CD4-positive, alpha-beta T cell (primary cell): ENCODE measurements around the gene IGFL3. TPM values are rescaled to one million over a fixed set of nuclear protein-coding genes. Genes with fewer than 3 reads are reported as not detected.

Source experiments
- ATAC-seq: fragments of 200-7000 bp; cut with Tn5 transposase; one replicate; pipeline ENCODE4 v1.10.0; 2022; ENCODE audit warnings: mild to moderate bottlenecking; ENCODE audit not compliant: poor library complexity
- CTCF ChIA-PET: fragments of 350-600 bp; sonication (Branson Sonifier 250); formaldehyde crosslinking; loops from one replicate; lab custom pipeline; 2021; ENCODE audit warnings: antibody characterized with exemption, inconsistent platforms; lab: Charles Lee
- POLR2A ChIA-PET: fragments of 350-600 bp; sonication (Branson Sonifier 250); formaldehyde crosslinking; loops from one replicate; lab custom pipeline; 2021; ENCODE audit warnings: antibody characterized with exemption, inconsistent platforms; lab: Charles Lee
- DNase-seq, 14 experiments: peaks; one replicate each; pipeline ENCODE4 v3.0.0-alpha.2; 2013 to 2020; ENCODE audit warnings: mixed read lengths in 2 of 14
- H3K27ac ChIP-seq, 2 donors: one replicate each; pipeline versions ENCODE4 v1.5.1 to v1.7.0; 2013; ENCODE audit warnings: low read length in 2 of 2, low read depth in 1 of 2, mild to moderate bottlenecking in 1 of 2
- H3K27me3 ChIP-seq, 2 experiments: 1 replicate in 1 of 2; 2 replicates in 1 of 2; pipeline versions ENCODE4 v1.6.1 to v1.7.0; 2013; ENCODE audit warnings: low read length in 2 of 2, control low read depth in 1 of 2, mild to moderate bottlenecking in 1 of 2, moderate library complexity in 1 of 2; ENCODE audit not compliant: insufficient read depth in 2 of 2, control insufficient read depth in 1 of 2
- H3K36me3 ChIP-seq: one replicate; pipeline ENCODE4 v1.6.1; 2013; ENCODE audit warnings: low read length, control low read depth; ENCODE audit not compliant: insufficient read depth
- H3K4me1 ChIP-seq: one replicate; pipeline ENCODE4 v1.6.1; 2013; ENCODE audit warnings: low read length, control low read depth; ENCODE audit not compliant: insufficient read depth
- H3K4me3 ChIP-seq: one replicate; pipeline ENCODE4 v1.5.1; 2013; ENCODE audit warnings: mild to moderate bottlenecking, low read length, moderate library complexity
- H3K9me3 ChIP-seq, 2 experiments: 1 replicate in 1 of 2; 2 replicates in 1 of 2; pipeline versions ENCODE4 v1.6.1 to v1.7.0; 2013; ENCODE audit warnings: low read length in 2 of 2, mild to moderate bottlenecking in 2 of 2, control low read depth in 1 of 2, moderate library complexity in 1 of 2; ENCODE audit not compliant: control insufficient read depth in 1 of 2, insufficient read depth in 1 of 2
- H3K27ac Mint-ChIP-seq: one replicate; pipeline ENCODE4 v1.8.0; 2020; ENCODE audit warnings: mixed read lengths
- H3K27me3 Mint-ChIP-seq: one replicate; pipeline ENCODE4 v1.8.0; 2021; ENCODE audit warnings: mixed read lengths
- H3K36me3 Mint-ChIP-seq: one replicate; pipeline ENCODE4 v1.8.0; 2021; ENCODE audit warnings: low read depth, mixed read lengths
- H3K4me1 Mint-ChIP-seq: one replicate; pipeline ENCODE4 v1.8.0; 2021; ENCODE audit warnings: low read depth, mixed read lengths
- H3K4me3 Mint-ChIP-seq: one replicate; pipeline ENCODE4 v1.8.0; 2020; ENCODE audit warnings: mild to moderate bottlenecking, mixed read lengths
- H3K9me3 Mint-ChIP-seq: one replicate; pipeline ENCODE4 v1.8.0; 2020; ENCODE audit warnings: mixed read lengths
- intact Hi-C, 2 experiments: fragments of 100-400 bp; cut with DNase I in 1 of 2; cut with micrococcal nuclease in 1 of 2; formaldehyde crosslinking; loops; one replicate each; pipeline versions ENCODE4 v1.15.1 to v1.9.0; 2023 to 2025; cut with DNase I, micrococcal nuclease
- total RNA-seq, 174 experiments: library from RNA in 2 of 174; stranded (reverse) in 2 of 174; gene quantifications; one replicate each; pipeline ENCODE4 v1.2.3 and lab custom pipeline; 2021 to 2026
- TF ChIP-seq, protein P1 (sequence below): fragments of 200-600 bp; IDR thresholded peaks from one replicate; pipeline ENCODE4 v1.8.0; 2022; ENCODE audit warnings: antibody characterized with exemption, mild to moderate bottlenecking

The IGFL3 gene
- total RNA-seq, 2 experiments from 2014 or later = not detected

GRCh38 chr19:46077815-46078167, 46.7 kb downstream of the IGFL3 start:
- Histone ChIP-seq H3K27me3 (peaks cover 60 to 64% of the 10 kb centered on the region in 2 experiments), H3K36me3 (no peaks in the 10 kb centered on the region), H3K4me1 (peaks cover 10% of the 10 kb centered on the region), H3K4me3 (no peak overlapping the region), H3K9me3 (peaks cover 7 to 23% of the 10 kb centered on the region in 2 experiments), H3K27ac (no peak overlapping the region)
- Mint-ChIP-seq H3K4me1 (peaks cover 9% of the 10 kb centered on the region), H3K27me3 (peaks cover 92% of the 10 kb centered on the region), H3K36me3 (no peaks in the 10 kb centered on the region), H3K27ac (no peak overlapping the region), H3K4me3 (no peak overlapping the region), H3K9me3 (no peaks in the 10 kb centered on the region)
- DNase-seq = no peak
- ChIA-PET POLR2A (no interaction called here), CTCF (no interaction called here)
- TF ChIP-seq, protein P1, sequence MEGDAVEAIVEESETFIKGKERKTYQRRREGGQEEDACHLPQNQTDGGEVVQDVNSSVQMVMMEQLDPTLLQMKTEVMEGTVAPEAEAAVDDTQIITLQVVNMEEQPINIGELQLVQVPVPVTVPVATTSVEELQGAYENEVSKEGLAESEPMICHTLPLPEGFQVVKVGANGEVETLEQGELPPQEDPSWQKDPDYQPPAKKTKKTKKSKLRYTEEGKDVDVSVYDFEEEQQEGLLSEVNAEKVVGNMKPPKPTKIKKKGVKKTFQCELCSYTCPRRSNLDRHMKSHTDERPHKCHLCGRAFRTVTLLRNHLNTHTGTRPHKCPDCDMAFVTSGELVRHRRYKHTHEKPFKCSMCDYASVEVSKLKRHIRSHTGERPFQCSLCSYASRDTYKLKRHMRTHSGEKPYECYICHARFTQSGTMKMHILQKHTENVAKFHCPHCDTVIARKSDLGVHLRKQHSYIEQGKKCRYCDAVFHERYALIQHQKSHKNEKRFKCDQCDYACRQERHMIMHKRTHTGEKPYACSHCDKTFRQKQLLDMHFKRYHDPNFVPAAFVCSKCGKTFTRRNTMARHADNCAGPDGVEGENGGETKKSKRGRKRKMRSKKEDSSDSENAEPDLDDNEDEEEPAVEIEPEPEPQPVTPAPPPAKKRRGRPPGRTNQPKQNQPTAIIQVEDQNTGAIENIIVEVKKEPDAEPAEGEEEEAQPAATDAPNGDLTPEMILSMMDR = no peak
- no peak for ATAC-seq
- intact Hi-C loops = no loop called here

DNA sequence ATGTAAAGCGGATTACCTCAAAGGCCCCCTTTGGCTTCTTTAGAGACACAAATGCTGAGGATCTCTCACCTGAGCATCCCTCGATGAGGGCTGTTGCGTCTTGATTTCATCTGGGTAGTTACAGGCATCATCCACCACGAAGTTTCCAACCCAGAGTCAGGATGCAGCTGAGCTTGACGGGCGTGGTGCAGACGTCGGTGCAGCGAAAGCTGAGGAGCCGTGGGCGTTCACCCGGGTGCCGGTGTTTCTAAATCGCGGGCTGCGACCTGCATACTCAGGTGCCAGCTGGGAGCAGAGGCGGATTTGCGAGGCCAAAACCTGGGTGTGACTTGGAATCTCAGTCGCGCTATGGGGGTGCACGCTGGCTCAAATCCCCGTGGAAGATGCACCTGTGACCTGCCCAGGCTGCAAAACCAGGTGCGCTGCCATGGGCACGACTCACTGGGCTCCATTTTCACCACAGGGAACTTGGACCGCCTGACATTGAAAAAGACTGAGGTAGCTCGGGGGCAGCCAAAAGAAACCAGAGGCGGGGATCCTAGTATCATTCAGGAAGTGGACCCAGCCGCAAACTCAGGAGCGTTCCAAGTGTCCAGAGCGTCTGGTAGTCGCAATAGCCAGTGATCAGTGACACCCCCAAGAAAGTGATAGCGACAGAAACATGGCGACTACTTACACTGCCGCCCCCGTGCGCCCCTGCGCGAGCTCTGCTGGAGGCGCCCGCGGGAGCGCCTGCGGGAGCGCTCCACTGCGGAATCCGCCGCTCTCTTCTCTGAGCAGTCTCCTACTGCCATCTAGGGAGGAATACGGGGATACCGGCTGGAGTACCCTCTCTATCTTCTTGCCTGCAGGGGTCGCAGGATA, 47.3 kb downstream of the IGFL3 start:
- Histone ChIP-seq H3K27ac (no peak overlapping the region), H3K27me3 (peaks cover 56 to 63% of the 10 kb centered on the region in 2 experiments), H3K9me3 (peaks cover 7 to 23% of the 10 kb centered on the region in 2 experiments), H3K4me3 (no peak overlapping the region), H3K36me3 (no peaks in the 10 kb centered on the region), H3K4me1 (peaks cover 10% of the 10 kb centered on the region)
- ChIA-PET CTCF (no interaction called here), POLR2A (no interaction called here)
- TF ChIP-seq, protein P1 = no peak
- H3K4me1 Mint-ChIP-seq = peaks cover 9% of the 10 kb centered on the region
- peaks cover 93% of the 10 kb centered on the region for H3K27me3 Mint-ChIP-seq
- H3K27ac Mint-ChIP-seq = no peak overlapping the region
- ATAC-seq = no peak
- intact Hi-C loops = no loop called here
- H3K4me3 Mint-ChIP-seq = no peak overlapping the region
- H3K36me3 Mint-ChIP-seq = no peaks in the 10 kb centered on the region
- no peaks in the 10 kb centered on the region for H3K9me3 Mint-ChIP-seq
- peak in 5 of 14 experiments; percentile 5 to 46 (median 7) for DNase-seq

DNA sequence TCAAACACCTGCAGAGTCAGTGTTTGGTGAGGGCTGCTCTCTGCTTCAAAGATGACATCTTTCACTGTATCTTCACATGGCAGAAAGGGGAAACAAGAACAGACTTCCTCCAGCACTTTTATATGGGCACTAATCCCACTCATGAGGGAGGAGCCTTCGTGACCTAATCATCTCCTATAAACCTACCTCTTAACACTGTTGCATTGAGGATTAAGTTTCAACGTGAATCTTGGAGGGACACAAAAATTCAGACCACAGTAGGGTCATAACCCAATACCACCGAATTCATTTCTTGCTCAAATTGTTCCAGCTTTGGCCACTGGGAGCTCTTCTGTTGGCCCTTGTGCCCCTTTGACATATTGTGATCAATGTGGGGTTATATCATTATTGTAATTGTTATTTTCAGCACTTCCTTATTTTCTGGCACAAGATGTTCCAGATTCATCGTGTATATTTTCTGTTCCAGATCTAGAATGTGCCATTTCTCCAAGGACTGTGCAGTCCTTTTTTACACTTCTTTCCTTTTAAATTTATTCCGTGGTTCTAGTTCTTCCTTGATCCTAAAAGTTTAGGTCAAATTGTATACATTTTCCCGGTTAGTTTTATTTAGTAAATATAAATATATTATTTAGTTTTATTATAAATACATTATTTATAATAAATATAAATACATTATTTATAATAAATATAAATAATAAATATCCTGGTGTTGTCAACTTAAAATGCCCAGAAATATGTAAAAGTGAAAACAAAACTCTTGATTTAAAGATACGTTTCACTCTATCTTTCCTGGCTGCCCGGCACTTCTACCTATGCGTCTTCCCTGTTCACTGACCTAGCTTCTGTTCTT, 48.2 kb downstream of the IGFL3 start:
- intact Hi-C loops = no loop called here

More for the DNA sequence above, 48.2 kb downstream of the IGFL3 start:
- Mint-ChIP-seq H3K36me3 (no peaks in the 10 kb centered on the region), H3K27ac (no peak overlapping the region), H3K9me3 (no peaks in the 10 kb centered on the region), H3K4me3 (no peak overlapping the region), H3K27me3 (peaks cover 89% of the 10 kb centered on the region), H3K4me1 (peaks cover 9% of the 10 kb centered on the region)
- H3K27me3 ChIP-seq = peaks cover 49 to 69% of the 10 kb centered on the region in 2 experiments
- ATAC-seq (no peak), DNase-seq (no peak)
- POLR2A ChIA-PET = no interaction called here
- H3K36me3 ChIP-seq = no peaks in the 10 kb centered on the region
- peaks cover 7 to 23% of the 10 kb centered on the region in 2 experiments for H3K9me3 ChIP-seq
- peaks cover 10% of the 10 kb centered on the region for H3K4me1 ChIP-seq
- no peak overlapping the region for H3K4me3 ChIP-seq
- TF ChIP-seq, protein P1 = no peak
- CTCF ChIA-PET = no interaction called here
- H3K27ac ChIP-seq = no peak overlapping the region
